Stimulated activated naive CD4-positive, alpha-beta T cell (primary cell): ENCODE measurements around the gene GPR107.

ENCODE experiments used
- DNase-seq, 6 experiments: peaks; one replicate each; lab custom pipeline; 2025; lab: John Stamatoyannopoulos, UW

Gene GPR107

DNA sequence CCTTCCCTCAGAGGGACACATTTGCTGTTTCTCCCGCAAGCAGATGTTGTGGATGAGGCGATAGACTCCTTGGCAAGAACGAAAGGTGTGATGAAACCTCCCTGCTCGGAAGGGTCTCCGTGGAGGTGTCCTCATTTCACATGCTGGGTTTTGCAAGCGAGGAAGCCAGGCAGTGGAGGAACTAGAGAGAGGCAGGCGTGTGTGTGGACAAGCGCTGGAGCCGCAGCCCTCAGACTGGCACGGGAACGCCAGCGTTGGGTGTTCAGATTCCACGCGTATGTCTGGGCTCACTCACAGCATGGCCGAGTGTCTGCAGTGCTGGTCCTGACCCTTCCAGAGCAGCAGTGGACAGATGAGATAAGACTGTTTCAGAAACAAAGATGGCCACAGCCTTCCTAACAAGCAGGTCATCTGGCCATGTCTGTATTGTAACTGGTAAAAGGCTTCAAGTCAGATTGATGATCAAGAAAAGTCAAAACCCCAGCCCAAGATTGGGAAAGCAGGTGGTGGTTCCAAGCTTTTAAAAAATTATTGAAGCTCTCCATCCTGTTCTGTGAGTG, 83.5 kb downstream of the GPR107 start:
- DNase-seq: no peak

DNA sequence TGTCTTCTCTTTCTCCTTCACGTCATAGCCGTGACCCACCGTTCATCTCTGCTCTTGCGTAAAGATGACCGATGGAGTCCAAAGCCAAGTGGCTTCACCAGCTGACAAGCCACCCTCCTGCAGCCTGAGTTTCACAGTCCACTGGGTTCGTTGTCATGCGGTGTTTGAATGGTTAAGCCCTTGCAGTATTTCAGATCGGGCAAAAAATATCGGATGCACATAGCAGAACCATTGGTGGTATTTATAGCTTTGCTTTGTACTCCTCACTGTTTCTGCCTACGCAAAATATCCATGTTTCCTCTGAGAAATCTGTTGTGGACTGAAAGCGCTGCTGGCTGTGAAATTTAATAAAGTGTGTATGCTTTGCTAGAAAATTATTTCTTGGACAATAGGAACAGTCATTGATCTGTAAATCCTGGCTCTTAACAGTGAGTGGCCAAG, 84.0 kb downstream of the GPR107 start:
- no peak for DNase-seq

DNA sequence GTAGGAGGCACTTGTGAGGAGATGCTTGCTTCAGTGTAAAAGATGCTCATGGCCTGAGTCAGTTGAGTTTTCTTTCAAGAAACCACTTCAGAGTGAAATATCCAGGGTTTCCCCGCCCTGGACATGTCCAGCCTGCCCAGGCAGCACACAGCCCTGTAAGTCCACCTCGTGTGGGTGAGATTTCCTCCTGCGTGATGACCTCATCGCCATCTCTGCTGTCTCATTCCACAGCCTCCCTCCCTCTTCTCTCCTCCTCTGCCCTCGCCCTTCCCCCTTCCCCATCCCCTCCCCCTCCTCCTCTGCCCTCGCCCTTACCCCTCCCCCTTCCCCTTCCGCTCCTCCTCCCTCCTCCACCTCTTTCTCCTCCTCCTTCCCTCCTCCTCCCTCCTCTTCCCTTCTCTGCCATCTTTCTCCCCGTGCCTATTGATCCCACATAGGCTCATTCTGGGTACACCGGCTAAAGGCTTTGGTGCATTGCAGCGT, 84.5 kb downstream of the GPR107 start:
- no peak for DNase-seq

DNA sequence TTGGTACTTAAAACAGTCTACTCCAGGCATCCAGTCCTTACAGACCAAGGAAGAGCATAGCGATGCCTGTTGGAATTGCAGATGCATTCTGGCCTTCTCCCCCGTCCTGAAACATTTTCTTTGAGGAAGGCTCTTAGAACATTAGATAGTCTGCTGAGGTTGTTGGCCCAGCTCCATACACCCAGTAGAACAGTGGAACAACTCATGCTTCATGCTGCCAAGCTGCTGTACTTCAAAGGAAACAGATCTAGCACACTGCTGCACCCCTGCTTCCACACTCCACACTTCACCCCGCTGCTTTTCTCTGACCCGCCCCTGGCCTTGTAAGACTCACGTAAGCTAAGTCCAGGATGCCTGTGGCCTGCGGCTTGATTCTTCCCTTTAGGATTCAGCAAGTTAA, 85.1 kb downstream of the GPR107 start:
- DNase-seq: peak in 3 of 6 experiments; percentile 11 to 33 (median 26)

DNA sequence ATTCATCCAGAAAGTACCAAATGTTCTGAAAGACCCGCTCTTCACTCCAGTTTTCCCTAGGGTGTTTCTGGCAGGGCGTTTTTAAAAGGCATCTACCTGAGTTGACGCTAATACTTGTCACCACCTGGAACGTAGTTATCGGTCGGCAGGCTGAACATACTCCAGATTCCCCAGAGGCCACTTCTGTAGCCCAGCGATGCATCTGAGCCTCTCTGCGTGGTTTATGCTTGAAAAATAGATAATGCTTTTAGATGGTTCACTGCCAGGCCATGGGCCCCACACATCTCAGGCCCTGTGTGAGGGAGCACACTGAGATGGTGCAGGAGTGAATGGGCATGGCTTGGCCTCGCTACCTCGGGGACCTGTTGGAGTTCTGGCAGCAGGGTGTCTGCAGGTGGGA, 85.5 kb downstream of the GPR107 start:
- no peak for DNase-seq

DNA sequence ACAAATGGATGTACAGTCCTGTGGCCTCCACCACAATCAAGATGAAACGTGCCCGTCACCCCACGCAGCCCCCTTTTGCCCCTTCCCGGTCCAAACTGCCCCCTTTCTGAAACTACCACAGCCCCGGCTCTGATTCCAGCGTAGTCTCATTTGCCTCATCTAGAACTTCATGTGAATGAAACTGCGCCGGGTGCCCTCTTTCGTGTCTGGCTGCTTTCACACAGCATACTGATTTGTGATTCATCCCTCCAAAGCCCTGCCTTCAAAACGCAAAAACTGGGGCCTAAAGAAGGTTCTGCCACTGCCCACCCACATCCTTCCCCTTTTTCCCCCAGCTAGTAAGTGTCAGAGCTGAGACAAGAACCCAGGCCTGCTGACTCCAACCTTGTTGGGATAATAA, 87.0 kb downstream of the GPR107 start:
- no peak for DNase-seq

DNA sequence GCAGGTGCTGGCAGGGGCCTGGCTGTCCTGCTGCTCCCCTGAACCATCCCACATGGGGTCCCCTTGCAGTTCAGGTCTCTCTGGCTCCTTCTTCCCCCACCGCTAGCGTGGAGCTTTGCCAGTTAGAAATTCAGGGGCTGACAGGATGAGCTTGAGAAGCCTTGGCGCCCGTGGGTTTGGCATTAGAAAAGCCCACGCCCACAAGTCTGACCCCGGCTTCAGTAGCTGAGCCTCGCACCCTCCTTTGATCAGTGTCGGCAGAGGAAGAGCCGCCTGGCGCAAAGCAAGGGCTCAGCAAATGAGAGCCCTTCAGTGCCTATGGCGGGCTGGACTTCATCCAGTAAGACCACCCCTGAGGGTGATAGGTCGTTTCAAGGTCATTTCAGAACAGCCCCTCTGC, 88.3 kb downstream of the GPR107 start:
- no peak for DNase-seq

DNA sequence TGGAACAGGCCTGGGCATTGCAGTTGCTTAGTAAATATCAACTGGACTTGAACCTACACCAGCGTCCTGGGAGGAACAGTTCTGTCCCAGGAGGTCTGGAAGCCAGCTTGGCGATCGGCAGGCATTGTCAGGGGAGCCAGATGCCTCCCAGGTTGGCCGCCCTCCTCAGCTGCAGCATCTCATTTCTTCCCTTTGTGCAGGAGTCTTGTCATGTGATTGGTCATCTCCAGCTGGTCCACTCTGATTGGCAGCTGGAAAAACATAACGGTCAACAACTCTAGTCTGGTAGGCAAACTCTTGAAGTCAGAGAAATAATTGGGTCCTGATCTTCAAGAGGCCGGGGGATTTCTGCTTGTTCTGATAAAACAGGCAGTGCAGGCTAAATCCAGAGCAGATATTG, 88.9 kb downstream of the GPR107 start:
- no peak for DNase-seq

DNA sequence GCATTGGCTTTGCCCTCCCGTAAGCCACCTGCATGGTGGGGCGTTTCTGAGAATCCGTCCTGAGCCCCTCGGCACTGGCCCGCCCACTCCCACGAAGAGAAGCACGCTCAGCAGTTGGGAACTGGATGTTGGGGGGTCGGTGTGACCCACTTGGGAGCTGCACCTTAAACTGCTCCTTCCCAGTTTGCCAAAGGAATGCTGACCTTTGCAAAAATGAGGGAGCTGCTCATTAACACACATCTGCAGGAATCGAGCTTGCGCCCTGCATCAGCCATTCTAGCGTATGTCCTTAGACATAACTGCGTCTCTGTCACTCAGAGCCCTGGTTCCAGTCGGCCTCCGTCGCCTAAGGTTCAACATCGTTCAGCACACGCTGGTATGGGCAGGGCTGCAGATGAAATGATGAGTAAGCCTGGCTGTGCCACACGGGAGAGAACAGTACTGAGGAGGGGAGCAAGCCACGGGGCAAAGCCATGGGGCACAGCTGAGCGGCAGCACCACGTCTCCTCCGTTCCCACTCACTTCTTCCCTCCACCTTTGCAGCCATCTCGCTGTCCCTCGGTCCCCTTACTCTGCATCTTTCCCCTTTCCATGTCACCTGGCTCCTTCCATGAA, 89.7 kb downstream of the GPR107 start:
- DNase-seq: no peak

DNA sequence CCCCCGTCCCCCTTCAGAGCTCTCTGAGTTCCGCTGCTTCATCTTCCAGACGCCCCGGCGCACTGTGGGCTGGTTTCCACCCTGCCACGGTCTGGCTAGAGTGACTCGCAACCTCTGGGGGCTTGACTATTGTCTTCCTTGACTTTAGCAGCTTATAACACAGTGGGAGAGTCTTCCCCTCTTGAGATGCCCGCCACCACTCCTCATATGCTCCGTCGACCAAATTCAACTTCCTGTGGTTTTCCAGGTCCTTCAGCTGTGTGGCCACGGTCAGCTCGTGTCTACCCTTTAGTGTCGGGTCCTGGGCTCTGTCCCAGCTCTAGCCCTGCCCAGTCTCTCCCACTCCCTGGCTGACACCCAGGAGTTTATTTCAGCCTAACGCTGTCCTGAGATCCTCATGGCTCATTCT, 90.3 kb downstream of the GPR107 start:
- peak in 1 of 6 experiments; percentile 6 for DNase-seq

DNA sequence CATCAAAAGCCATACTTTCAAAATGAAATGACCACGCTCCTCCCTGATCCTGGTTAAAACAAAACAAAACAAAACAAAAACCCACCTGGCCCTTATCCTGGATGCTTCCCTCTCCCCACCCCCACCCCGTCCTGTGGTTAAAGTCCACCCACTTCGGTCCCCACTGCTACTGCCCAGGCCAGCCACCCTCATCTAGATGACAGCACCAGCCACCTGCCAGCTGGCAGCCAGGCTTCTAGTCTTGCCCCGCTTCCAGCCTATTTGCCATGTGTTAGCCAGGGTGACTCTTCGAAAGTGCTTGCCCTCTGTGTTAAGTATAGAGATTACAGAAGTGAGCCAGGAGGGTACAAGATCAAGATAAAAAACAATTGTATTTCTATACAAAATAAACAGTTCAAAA, 91.0 kb downstream of the GPR107 start:
- no peak for DNase-seq

DNA sequence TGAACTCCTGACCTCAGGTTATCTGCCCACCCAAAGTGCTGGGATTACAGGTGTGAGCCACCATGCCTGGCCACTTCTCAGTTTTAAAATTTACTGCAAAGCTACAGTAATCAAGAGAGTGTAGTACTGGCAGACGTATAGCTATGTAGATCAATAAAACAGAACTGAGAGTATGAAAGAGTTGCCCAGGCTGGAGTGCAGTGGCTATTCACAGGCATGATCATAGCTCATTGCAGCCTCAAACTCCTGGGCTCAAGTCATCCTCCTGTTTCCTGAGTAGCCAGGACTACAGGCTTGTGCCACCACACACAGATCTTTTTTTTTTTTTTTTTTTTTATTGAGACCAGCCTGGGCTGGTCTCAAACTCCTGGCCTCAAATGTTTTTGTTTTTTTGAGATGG, 92.0 kb downstream of the GPR107 start:
- no peak for DNase-seq

DNA sequence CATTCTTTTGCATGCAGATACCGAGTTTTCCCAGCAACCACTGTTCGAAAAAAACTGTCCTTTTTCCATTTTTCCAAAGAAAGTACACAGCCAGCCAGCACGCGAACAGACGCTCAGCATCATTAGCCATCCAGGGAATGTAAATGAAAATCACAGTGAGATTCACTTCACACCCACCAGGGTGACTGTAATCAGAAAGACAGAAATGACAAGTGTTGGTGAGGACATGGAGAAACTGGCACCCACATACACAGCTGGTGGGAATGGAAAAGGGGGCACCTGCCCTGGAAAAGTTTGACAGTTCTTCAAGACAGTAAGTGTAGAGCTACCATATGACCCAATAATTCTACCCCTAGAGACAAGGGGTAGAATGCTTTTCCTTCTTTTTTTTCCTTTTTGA, 93.5 kb downstream of the GPR107 start:
- DNase-seq: no peak

DNA sequence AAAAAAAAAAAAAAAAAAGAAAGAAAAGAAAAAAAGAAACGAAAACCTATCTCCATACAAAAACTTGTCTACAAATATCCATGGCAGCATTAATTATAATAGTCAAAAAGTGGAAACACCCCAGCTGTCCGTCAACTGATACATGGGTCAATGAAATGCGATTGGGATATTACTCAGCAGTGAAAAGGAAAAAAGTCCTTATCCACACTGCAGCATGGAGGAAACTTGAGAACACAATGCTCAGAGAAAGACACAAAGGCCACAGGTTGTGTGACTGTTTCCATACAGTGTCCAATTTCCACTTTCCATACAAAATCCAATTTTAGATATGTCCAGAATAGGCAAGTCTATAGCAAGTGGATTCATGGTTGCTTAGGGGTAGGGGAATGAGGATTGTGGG, 94.2 kb downstream of the GPR107 start:
- no peak for DNase-seq

DNA sequence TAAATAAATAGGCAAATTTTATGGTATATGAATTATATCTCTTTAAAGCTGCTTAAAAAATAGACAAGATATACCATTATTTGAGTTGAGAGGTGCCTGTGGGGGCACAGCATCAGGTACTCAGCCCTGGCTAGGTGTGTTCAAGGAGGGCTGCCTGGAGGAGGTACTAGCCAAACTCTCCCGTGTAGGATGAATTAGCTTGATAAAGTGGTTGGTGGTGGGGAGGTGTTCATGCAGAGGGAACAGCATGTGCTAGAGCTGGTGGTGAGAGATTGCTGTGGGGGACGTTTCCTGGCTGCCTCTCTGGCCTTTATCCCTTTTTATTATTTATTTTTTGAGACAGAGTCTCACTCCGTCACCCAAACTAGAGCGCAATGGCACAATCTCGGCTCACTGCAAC, 95.3 kb downstream of the GPR107 start:
- no peak for DNase-seq

DNA sequence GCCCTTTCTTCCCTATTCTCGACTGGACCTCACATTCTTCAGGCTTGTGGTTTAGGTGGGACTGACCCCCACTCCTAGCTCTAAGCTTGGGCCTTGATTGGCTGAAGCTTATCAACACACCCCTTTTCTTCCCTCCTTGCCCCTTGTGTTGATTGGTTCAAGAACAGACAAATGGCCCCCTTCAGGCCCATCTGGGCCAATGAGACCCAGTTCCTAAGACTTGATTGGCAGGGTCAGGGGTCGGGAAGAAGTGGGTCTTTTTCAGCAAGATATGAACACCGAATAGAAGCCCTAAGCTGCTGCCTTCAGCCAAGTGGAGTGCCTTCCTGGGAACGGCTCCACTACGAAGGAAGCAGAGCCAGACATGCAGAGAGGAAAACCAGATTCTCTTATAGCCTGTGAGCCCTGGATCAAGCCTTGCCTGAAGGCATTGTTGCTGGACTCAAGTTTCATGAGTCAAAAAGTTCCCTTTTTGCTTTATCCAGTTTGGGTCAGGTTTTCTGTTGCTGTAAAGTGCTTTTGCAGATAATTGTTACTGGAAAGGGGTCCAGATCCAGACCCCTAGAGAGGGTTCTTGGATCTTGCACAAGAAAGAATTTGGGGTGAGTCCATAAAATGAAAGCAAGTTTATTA, 96.1 kb downstream of the GPR107 start:
- DNase-seq: no peak

DNA sequence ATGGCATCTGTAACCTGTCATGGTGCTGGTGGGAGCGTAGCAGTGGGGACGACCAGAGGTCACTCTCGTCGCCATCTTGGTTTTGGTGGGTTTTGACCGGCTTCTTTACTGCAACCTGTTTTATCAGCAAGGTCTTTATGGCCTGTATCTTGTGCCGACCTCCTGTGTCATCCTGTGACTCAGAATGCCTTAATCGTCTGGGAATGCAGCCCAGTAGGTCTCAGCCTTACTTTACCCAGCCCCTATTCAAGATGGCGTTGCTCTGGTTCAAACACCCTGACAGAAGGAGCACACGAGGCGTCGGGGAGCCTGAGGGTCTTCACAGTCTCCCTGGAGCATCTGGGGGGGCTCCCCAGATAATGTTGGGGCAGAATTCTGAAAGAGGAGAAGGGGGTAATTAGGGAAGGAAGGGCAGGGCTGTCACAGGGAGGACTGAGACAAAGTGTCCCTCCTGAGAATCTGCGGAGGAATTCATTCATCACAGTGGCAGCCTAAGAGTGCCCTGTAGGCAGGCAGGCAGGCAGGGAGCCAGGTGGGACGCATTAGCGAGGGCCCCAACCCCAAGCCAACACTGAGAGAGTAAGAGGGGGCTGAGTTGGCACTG, 97.2 kb downstream of the GPR107 start:
- no peak for DNase-seq

DNA sequence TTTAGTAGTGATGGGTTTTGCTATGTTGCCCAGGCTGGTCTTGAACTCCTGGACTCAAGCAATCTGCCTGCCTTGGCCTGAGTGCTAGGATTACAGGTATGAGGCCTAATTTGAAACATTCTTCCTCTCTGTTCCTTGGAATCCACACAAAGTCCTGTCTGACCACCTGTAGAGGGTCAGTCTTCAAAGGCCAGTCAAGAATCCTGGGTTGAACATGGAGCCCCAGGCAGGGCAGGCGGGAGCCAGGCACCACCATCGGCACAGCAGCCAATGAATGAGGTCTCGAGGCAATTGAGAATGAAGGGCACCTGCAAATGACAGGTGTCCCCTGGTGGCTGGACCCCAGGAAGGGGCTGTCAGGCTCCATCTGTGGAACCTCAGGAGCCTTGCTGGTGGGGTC, 101.1 kb downstream of the GPR107 start:
- DNase-seq: no peak

DNA sequence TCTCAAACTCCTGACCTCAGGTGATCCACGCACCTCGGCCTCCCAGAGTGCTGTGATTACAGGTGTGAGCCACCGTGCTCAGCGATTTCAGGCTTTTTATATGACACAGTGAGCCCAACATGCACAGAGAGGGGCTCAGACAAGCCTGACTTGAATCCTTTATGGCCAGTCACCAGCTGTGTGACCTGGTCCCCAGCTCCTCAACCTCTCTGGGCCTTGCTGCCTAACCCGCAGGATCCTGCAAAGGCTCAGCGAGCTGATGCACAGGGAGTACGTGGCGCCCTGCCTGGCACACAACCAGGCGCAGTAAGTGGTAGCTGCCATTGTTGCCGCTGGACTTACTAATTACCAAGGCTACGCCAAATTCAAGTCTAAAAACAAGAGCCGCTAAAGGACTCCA, 101.9 kb downstream of the GPR107 start:
- no peak for DNase-seq

DNA sequence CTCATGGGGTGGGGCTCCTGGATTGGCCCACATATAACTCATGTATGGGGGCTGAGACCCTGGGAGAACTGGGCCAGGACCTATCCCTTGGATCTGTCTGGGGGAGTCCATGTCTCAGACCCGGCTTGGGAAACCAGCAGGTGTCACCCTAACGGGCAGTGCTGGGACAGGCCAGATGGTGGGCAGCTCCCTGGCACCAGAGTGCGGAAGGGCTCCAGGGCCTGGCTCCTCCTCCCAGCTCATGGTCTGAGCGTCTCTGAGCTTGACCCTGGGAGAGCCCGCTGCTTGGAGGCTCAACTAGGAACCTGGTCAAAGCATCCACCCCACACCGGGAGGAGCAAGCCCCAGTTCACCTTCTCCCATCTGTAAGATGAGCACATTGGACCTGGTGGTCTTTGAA, 103.0 kb downstream of the GPR107 start:
- no peak for DNase-seq

DNA sequence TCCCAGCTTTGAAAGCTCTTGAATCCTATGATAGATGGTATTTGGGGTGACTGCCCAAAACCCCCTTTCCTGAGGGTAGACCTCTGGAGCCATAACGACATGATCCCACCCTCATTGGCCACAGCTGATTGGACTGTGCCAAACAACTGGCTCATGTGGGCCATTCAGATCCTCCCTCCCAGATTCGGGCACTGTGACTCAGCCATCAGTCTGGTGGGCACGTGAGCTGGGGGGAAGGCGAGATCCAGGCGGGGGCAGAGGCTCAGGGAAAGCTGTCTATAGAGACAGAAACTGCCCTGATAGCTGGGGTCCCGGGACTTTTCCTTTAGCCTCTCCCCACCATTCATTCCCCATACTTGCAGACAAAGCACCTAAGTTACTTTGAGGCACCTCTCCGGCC, 103.4 kb downstream of the GPR107 start:
- no peak for DNase-seq

DNA sequence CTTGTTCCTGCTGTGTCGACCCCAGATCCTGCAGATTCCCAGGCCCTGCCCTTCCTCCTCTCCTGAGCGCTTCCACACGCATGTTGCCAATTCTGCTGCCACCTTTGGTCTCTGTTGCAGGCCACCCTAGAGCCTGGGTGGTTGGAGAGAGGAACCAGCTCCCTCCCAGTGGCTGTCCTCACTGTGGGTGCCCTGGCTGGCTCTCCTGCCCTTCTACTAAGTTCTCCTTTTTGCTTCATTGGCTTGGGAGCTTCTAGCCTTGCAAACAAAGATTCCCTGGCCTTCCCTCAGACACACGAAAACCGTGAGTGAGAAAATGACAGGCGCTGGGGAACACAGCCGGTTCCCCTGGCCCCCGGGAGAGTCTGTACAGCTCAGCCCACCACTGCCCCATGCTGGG, 104.3 kb downstream of the GPR107 start:
- no peak for DNase-seq

DNA sequence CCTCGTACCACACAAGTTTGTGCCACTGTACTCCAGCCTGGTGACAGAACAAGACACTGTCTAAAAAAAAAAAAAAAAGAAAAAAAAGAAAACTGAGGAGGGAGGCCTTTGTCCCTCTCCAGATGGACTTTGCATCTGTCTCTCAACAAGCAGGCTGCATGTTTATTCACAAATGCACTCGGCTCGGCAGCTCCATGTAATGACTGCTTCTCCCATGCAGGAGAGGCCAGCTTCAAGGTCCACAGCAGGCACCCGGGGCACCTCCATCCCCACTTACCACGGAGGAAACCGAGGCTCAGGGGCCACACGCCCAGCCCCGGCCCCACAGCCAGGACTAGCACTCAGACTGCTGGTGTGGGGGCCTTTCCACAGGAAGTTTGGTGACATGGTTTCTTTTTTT, 105.4 kb downstream of the GPR107 start:
- DNase-seq: no peak
